WI38 (cell line): Measurements from ENCODE around the gene B4GALNT2.

Experiments
- H3K4me3 ChIP-seq: 2 replicates; pipeline ENCODE4 v1.5.1; 2011; ENCODE audit warnings: low read depth, mild to moderate bottlenecking, control low read depth, low read length
- TF ChIP-seq, protein P1 (sequence below): IDR thresholded peaks from 2 replicates; pipeline ENCODE4 v1.5.1; 2012; ENCODE audit warnings: low read depth, mild to moderate bottlenecking, control low read depth, low read length

B4GALNT2 gene

DNA sequence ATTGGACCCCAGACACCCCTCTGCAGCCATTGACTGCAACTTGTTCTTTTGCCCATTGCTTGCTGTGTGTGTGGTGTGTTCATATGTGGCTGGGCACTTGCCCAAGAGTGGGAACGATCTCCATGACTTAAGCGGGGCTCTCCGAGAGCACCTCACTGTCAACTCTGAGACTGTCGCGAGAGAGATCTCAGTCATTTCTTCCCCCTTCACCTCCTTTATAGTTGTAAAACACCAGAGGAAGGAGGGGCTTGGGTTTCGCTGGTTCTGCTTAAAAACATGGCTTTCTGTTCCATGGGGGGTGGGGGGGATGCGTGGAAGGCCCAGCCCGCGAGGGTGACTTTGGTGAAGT, 90.6 kb downstream of the B4GALNT2 start:
- TF ChIP-seq, protein P1, sequence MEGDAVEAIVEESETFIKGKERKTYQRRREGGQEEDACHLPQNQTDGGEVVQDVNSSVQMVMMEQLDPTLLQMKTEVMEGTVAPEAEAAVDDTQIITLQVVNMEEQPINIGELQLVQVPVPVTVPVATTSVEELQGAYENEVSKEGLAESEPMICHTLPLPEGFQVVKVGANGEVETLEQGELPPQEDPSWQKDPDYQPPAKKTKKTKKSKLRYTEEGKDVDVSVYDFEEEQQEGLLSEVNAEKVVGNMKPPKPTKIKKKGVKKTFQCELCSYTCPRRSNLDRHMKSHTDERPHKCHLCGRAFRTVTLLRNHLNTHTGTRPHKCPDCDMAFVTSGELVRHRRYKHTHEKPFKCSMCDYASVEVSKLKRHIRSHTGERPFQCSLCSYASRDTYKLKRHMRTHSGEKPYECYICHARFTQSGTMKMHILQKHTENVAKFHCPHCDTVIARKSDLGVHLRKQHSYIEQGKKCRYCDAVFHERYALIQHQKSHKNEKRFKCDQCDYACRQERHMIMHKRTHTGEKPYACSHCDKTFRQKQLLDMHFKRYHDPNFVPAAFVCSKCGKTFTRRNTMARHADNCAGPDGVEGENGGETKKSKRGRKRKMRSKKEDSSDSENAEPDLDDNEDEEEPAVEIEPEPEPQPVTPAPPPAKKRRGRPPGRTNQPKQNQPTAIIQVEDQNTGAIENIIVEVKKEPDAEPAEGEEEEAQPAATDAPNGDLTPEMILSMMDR = no peak
- no peak overlapping the region for H3K4me3 ChIP-seq

DNA sequence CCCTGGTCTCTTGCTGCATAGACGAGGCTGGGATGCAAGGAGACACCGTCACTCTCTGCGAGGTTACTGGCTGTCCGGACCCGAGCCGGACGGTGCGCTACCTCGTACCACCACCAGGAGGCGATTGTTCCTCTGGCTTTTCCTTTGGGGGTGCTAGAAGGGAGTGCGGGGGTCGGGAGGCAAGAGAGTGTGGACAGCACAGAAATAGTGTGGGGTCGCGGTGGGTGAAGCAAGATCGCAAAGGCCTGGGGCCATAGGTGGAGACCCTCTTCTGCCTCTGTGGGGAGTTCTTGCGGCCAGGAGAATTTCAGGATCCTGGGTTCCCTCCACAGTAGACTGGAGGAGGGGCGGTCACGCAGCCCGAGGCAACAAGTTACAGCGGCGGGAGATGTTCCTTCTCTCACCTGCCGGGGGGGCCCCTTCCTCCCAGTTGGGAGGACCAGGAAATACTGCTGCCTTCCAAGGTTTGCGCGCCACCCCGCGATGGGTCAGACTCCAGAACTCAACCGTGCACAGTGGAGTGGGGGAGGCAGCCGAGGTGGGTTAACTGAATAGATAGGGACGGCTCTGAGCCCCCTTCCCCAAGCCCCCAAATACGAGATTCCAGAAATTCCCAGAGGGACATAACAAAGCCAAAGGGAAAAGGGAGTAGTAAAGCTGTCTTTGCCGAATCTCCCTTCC, 91.1 kb downstream of the B4GALNT2 start:
- TF ChIP-seq, protein P1 = peak; percentile 92
- no peak overlapping the region for H3K4me3 ChIP-seq

DNA sequence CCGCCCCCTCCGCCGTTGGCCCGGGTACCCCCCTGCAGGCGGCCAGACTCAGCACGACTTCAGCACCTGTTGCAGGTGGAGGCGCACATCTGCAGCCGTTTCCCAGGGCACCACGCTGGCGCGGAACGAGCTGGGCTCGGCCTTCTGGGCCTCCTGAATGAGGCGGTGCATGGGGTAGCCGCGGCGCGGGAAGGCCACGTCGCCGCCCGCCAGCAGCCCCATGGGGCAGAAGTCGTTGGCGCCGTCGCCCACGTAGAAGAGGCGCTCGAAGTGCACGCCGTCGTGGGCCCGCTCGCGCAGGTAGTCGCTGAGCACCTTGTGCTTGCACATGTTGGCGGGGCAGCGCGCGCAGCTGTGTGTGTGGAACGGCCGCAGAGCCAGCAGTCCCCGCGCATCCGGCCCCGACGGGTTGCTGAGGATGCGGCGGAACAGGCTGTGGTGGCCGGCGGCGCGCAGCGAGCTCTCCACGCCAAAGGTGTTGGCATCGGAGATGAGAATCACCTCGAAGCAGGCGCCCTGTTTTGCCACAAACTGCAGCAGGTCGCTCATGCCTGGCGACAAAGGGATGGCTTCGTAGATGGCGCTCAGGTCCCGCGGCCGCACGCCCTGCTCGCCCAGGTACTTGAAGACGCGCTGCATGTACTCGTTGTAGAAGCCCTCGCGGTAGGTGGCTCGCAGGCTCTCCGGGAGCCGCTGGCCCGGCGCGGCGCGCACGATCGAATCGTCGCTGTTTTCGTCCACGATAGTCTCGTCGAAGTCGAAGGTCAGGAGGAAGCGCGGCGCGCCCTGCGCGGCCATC, 91.8 kb downstream of the B4GALNT2 start:
- TF ChIP-seq, protein P1 = no peak
- H3K4me3 ChIP-seq = no peak overlapping the region

DNA sequence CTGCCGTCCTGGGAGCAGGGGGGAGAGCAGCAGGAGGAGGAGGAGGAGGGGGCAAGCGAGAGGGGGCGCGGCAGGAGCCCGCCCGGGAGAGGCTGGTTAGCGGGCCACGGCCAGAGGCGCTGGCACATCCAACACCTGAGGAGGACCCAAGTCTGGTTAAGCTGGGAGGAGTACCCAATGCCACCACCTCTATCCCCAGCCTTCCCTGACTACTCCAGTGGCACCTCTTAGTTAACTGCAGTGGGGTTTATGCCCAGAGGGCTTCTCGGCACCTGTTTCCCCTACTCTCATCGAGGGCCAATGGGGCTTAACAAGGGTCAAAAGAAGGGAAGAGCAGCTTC, 92.4 kb downstream of the B4GALNT2 start:
- TF ChIP-seq, protein P1 = no peak
- no peak overlapping the region for H3K4me3 ChIP-seq

DNA sequence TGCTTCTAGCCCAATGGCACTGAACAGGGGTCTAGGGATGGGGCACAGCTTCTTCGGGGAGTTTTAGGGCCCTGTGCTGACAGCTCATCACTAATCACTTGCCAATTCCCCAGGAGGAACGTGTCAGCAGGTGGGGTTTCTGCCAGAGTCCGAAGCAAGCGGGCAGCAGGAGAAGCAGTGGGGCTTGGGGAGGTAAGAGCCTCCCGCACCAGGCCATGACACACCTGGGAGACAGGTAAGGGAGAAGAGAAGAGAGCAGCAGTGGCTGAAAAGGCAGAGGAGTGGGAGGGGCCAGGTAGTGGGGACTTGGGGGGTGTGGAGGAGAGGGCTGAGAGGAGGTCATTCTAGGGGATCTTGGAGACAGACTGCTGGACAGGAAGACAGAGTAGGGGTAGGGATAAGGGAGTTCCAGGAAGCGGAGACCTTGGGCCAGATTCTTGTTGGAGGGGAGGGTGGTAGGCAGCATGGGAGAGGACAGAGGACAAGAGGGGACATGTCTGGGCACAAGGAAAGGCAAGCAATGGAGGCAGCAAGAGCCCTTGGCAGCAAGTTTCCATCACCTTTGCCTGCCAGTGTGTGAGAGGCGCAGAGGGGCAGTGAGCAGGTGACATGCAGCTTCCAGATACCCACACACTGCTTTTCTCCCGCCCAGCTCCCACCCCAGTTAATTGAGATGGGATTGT, 93.1 kb downstream of the B4GALNT2 start:
- no peak overlapping the region for H3K4me3 ChIP-seq
- TF ChIP-seq, protein P1 = no peak
